DOHH2 (cell line): Measurements from ENCODE around the gene PHF21B.

Source experiments
- H3F3A ChIP-seq: fragments of 200-600 bp; sonication (generic), shearing (Covaris generic); 2 replicates; pipeline ENCODE4 v1.6.0; 2016; ENCODE audit warnings: antibody characterized with exemption, mild to moderate bottlenecking; ENCODE audit not compliant: control insufficient read depth, insufficient read depth
- H3K27ac ChIP-seq: fragments of 200-600 bp; sonication (generic); 2 replicates; pipeline ENCODE4 v1.5.1; 2014; ENCODE audit warnings: low read depth, mild to moderate bottlenecking, low read length, moderate library complexity
- H3K27me3 ChIP-seq: fragments of 200-600 bp; sonication (generic); 2 replicates; pipeline ENCODE4 v1.6.1; 2014; ENCODE audit warnings: mild to moderate bottlenecking, low read length, mixed read lengths; ENCODE audit not compliant: control insufficient read depth
- H3K36me3 ChIP-seq: fragments of 200-600 bp; sonication (generic); 2 replicates; pipeline ENCODE4 v1.6.1; 2014; ENCODE audit warnings: mild to moderate bottlenecking, low read length, moderate library complexity, mixed read lengths; ENCODE audit not compliant: control insufficient read depth
- H3K4me1 ChIP-seq: fragments of 200-600 bp; sonication (generic); 2 replicates; pipeline ENCODE4 v1.6.1; 2014; ENCODE audit warnings: mild to moderate bottlenecking, low read length, mixed read lengths; ENCODE audit not compliant: control insufficient read depth
- H3K4me2 ChIP-seq: fragments of 200-600 bp; sonication (generic); 2 replicates; pipeline ENCODE4 v1.6.0; 2014; ENCODE audit warnings: mild to moderate bottlenecking, low read length, moderate library complexity
- H3K4me3 ChIP-seq: fragments of 200-600 bp; sonication (generic); 2 replicates; pipeline ENCODE4 v1.5.1; 2014; ENCODE audit warnings: mild to moderate bottlenecking, low read length, mixed read lengths
- H3K79me2 ChIP-seq: fragments of 200-600 bp; sonication (generic); 2 replicates; pipeline ENCODE4 v1.6.1; 2014; ENCODE audit warnings: mild to moderate bottlenecking, low read length, mixed read lengths; ENCODE audit not compliant: control insufficient read depth
- H3K9me2 ChIP-seq: fragments of 200-600 bp; sonication (generic); replicated peaks from 2 replicates; pipeline ENCODE4 v1.6.1; 2014; ENCODE audit warnings: mild to moderate bottlenecking, low read length, mixed read lengths; ENCODE audit not compliant: control insufficient read depth
- H3K9me3 ChIP-seq: fragments of 200-600 bp; sonication (generic); 2 replicates; pipeline ENCODE4 v1.6.1; 2014; ENCODE audit warnings: antibody characterized with exemption, low read length, mixed read lengths; ENCODE audit not compliant: control insufficient read depth, insufficient read depth
- H4K20me1 ChIP-seq: fragments of 200-600 bp; sonication (generic); 2 replicates; pipeline ENCODE4 v1.6.0; 2014; ENCODE audit warnings: low read depth, mild to moderate bottlenecking, antibody characterized with exemption, low read length, moderate library complexity; ENCODE audit not compliant: control insufficient read depth, insufficient read depth
- EZH2phosphoT487 ChIP-seq: fragments of 200-600 bp; sonication (generic); IDR thresholded peaks from 2 replicates; pipeline ENCODE4 v1.6.1; 2017; ENCODE audit warnings: borderline replicate concordance, mild to moderate bottlenecking, antibody characterized with exemption, low read length, moderate library complexity, mixed read lengths
- TF ChIP-seq, protein P1 (sequence below): fragments of 200-600 bp; sonication (generic); IDR thresholded peaks from one replicate; pipeline ENCODE4 v1.5.1; 2014; ENCODE audit warnings: antibody characterized with exemption, mild to moderate bottlenecking, low read depth, low read length; ENCODE audit not compliant: poor library complexity, severe bottlenecking

PHF21B gene

DNA sequence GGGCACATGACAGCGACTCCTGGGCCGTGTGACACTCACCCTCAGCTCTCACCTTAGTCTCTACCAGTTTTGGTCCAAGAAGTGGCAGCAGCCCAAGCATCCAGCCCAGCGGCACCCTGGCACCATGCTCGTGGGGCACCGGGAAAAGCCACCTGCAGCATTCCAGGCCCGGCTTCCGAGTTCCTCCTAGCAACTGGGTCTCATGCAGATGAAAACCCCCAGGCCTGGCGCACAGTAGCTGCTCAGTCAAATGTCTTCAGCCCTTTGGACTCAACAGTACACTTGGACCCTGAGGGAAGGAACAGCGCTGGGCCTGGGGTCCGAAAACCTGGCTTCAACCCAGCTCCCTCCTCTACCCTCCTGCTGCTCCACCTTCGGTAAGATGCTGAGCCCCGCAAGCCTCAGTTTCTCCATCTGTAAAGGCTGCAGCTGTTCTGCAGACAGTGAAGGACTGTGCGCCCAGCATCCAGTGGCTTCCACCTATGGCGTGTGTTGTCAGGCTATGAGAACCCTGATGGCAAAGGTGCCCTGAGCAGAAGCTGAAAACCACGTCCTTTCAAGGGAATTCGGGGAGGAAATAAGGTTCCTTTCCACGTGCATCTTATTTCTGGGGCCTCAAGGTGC, 66.0 kb downstream of the PHF21B start:
- Histone ChIP-seq H3K9me2 (no peaks in the 10 kb centered on the region), H4K20me1 (no peaks in the 10 kb centered on the region), H3K27me3 (no peaks in the 10 kb centered on the region), H3K79me2 (no peaks in the 10 kb centered on the region), H3F3A (no peaks in the 10 kb centered on the region), H3K4me3 (no peak overlapping the region), H3K4me2 (no peak overlapping the region), H3K27ac (no peak overlapping the region), H3K9me3 (no peaks in the 10 kb centered on the region), H3K4me1 (no peaks in the 10 kb centered on the region), H3K36me3 (no peaks in the 10 kb centered on the region)
- no peak for TF ChIP-seq EZH2phosphoT487
- TF ChIP-seq, protein P1, sequence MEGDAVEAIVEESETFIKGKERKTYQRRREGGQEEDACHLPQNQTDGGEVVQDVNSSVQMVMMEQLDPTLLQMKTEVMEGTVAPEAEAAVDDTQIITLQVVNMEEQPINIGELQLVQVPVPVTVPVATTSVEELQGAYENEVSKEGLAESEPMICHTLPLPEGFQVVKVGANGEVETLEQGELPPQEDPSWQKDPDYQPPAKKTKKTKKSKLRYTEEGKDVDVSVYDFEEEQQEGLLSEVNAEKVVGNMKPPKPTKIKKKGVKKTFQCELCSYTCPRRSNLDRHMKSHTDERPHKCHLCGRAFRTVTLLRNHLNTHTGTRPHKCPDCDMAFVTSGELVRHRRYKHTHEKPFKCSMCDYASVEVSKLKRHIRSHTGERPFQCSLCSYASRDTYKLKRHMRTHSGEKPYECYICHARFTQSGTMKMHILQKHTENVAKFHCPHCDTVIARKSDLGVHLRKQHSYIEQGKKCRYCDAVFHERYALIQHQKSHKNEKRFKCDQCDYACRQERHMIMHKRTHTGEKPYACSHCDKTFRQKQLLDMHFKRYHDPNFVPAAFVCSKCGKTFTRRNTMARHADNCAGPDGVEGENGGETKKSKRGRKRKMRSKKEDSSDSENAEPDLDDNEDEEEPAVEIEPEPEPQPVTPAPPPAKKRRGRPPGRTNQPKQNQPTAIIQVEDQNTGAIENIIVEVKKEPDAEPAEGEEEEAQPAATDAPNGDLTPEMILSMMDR = no peak

DNA sequence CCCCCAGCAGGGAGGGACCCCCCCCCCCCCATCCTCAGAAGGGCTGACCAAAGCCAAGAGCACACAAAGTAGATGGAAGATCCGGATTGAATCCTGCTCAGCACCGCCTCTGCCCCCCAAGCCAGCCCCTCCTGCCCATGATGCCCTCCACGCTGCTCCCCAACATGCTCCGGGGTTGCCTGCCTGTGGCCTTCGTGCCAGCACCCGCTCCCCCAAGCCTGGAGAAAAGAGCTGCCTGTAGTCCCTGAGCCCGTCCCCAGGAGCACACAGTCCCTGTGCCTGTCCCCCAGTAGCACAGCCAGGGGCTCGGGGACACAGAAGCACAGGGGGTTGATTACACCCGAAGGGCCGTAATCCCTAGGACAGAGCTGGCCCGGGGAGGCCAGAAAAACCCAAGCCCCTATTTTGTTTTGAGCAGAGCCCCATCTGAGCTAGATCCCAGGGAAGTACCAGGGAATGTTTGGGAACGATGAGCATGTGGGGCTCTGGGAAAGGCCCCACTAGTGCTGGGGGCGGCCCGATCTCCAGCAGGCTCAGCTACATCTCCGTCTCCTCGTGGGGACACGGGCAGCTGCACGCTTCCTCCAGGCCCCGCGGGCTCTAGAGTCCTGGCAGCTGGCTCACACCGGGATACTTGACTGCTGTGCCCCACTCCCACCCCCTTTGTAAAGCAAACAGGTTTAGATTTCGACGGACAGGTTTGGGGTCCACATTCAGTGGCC, 66.7 kb downstream of the PHF21B start:
- H3K27ac ChIP-seq = no peak overlapping the region
- H3K9me3 ChIP-seq = no peaks in the 10 kb centered on the region
- H3F3A ChIP-seq = no peaks in the 10 kb centered on the region
- no peak overlapping the region for H3K4me2 ChIP-seq
- H3K36me3 ChIP-seq = no peaks in the 10 kb centered on the region
- no peaks in the 10 kb centered on the region for H3K9me2 ChIP-seq
- H4K20me1 ChIP-seq = no peaks in the 10 kb centered on the region
- H3K4me1 ChIP-seq = no peaks in the 10 kb centered on the region
- H3K27me3 ChIP-seq = no peaks in the 10 kb centered on the region
- no peaks in the 10 kb centered on the region for H3K79me2 ChIP-seq
- TF ChIP-seq EZH2phosphoT487 = no peak
- TF ChIP-seq, protein P1 = no peak
- no peak overlapping the region for H3K4me3 ChIP-seq

DNA sequence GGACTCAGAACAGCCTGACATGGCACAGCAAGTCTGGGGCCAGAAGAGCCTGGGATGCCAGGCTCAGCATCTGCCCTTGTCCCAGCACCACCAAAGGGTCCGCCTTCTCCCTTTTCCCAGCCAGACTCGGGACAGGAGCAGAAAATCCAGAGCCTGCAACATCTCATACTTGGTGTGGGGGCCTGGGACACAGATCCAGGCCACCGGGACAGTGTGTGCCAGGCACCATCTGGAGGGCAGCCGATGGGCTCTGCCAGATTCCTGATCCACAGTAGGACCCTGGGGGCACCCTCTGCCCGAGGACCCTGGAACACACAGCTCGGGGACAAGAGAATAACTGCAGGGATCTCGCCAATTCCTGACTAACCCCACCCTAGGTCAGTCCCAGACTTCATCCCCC, 67.7 kb downstream of the PHF21B start:
- Histone ChIP-seq H3K27me3 (no peaks in the 10 kb centered on the region), H3K4me2 (no peak overlapping the region)
- TF ChIP-seq EZH2phosphoT487 = no peak
- TF ChIP-seq, protein P1 = no peak

More for the DNA sequence above, 67.7 kb downstream of the PHF21B start:
- Histone ChIP-seq H3K9me2 (no peaks in the 10 kb centered on the region), H3F3A (no peaks in the 10 kb centered on the region), H4K20me1 (no peaks in the 10 kb centered on the region), H3K9me3 (no peaks in the 10 kb centered on the region), H3K79me2 (no peaks in the 10 kb centered on the region), H3K4me3 (no peak overlapping the region), H3K27ac (no peak overlapping the region), H3K36me3 (no peaks in the 10 kb centered on the region), H3K4me1 (no peaks in the 10 kb centered on the region)
